Measurements from ENCODE around the gene TMEM106A.

DNA sequence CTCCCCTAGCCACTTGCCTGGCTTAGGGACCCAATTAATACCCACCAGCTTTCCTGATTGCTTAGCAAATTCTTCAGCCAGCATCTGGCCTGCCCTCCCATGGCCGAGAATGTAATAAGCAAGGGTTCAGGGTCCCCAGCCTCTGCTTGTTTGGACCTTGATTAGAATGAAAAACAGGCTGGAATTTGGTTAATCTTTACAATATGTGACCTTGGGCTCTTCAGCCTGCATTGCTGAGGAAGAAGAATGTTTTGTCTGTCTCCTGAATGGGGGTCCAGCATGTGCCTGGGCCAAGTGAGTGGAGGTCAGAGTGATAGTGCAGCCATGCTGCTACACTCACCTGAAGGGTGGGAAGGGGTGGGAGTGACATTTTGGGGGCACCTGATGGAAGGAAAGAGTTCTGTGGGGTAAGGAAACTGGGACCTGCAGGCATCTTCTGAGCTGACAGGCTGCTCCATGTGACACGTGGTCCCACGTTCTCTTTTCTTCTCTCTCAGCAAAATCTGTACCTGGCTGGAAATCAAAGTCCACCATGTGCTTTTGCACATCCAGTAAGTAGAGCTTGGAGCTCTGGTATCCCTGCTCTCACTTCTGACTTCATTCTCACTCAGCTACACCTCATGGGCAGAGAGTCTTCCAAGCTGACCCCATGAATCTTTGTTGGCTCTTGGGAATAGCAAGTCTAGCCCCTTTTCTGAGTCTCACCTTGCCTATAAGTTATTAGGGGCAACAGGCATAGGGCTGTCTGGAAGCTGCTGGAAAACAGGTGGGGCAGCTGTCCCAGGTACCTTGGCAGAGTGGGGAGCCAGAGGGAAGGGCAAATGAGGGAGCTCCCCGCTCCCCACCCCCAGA is 5.3 kb downstream of the TMEM106A start:
- TF ChIP-seq POLR2A (IDR thresholded peaks at IDR 0.05) (no peak), CTCF (IDR thresholded peaks at IDR 0.05) (no peak)
